GM11168 (cell line): ENCODE results near the gene BZW1.

Source experiments
- in situ Hi-C: fragments of 300-500 bp; cut with MboI; formaldehyde crosslinking; loops from one replicate; pipeline ENCODE4 v1.12.0; 2022; ENCODE audit warnings: low sequenced_read_pairs; ENCODE audit not compliant: unreplicated experiment

Gene BZW1

GRCh38 chr2:200828104-200828503 is 16.4 kb downstream of the BZW1 start:
- in situ Hi-C loops, result no loop called here

- in situ Hi-C loops, result no loop called here
Observed at GRCh38 chr2:200828572-200829257, 17.0 kb downstream of the BZW1 start.

DNA sequence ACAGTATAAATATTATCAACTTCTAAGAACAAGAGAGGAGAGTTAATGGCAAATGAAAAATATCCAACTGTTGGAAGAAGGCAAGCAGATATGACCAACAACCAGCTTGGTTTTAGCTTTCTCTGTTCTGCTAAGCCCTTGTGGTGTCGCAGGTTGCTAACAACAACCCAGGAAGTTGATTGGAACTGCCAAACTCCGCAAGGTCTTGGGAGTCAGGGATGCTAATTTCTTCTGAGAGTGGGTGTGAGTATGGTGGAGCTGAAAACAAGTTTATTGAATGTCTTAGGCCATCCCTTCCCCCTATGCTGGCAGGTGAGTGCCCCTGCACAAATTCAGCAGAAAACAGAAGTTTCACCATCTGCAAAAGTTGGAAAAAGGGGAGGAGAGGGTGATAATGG is 17.5 kb downstream of the BZW1 start:
- in situ Hi-C loops, result no loop called here

- in situ Hi-C loops, result no loop called here
Observed at GRCh38 chr2:200834701-200835100, 23.0 kb downstream of the BZW1 start.

DNA sequence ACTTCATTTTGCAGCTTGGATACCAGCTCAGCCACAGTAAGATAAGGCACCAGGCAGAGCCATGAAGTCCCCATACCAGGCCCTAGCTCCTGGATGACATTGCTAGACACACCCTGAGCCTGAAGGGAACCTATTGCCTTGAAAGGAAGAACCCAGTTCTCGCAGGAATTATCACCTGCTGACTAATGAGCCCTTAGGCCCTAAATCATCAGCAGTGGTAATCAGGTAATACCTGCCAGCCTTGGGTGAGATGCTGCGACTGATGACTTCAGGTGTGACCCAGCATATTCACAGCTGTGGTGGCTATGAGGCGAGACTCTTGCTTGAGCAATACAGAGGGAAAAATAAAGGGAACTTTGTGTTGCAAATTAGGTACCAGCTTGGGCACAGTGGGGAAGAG is 27.8 kb downstream of the BZW1 start:
- in situ Hi-C loops, result no loop called here

DNA sequence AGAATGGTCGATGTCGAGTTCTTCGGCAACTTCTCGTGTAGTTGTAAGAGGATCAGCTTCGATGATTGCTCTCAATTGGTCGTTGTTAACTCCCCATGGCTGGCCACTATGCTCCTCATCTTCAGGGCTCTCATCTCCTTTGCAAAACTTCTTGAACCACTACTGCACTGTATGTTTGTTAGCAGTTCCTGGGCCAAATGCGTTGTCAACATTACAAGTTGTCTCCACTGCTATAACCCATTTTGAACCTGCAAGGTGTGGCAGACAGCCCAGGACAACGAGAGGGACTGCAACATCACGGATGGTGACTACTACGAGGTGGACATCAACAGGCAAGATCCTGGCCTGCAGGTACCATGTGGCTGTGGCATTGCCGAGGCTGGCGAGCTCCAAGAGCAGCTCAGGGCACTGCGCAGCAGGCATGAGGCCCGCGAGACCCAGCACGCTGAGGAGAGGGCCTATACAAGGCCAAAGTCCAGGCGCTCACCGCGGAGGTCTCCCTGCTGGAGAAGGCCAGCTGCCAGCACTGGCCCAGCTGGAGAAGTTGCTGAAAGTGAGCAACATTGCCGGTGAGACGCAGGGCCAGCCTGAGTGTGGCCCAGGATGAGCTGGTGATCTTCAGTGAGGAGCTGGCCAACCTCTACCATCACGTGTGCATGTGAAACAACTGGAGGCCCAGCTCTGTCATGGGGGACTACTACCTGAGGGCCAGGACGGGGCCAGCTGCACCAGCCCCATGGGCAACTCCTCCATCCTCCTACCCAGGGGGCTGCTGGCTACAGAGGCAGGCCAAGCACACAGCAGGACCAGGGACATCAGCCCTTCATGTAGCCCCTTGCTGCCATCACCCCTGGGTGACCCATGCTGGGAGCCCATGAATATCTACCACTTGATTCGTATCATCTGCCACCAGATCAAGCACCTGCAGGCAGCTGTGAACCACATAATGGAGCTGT is 32.6 kb downstream of the BZW1 start:
- in situ Hi-C loops, result no loop called here

GRCh38 chr2:200845194-200845593 is 33.5 kb downstream of the BZW1 start:
- in situ Hi-C loops, result no loop called here

DNA sequence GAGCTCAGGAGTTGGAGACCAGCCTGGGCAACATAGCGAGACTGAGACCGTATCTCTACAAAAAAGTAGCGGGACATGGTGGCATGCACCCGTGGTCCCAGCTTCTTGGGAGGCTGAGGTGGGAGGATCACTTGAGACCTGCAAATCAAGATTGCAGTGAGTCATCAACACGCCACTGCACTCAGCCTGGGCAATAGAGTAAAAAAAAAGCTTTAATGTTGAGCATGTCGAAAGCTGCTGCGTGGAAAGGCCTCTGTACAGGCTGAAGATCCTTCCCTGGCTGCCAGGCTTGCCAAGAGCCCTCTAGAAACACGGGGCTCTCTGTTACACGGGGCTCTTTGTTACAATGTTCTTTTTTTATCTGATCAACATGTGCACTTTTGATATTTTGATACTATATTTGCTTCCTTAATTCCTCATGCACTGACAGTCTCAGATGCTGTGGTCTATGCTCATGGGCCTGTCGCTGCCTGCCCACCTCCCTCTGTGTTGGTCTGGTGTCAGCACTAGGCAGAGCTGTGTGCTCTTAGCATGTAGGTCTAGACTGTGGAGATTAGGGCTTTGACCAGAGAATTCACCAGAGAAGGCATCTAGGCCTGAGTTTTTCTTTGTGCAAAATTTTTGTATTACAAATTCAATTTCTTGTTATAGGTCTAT is 34.1 kb downstream of the BZW1 start:
- in situ Hi-C loops, result no loop called here

DNA sequence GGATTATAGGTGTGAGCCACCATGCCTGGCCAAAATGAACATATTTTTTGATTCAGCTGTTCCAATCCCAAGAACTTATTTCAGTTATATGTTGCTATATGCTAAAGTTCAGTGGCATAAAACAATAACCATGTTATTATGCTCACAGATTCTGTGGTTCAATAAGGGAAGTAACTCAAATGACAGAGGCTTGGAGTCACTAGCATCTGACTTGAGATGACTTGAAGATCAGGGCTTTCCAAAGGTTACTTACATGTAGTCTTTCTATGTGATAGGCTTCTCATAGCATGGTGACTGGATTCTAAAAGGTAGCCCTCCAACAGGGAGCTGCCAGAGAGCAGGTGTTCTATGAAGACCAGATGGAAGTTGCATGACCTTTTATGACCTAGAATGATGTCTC is 35.6 kb downstream of the BZW1 start:
- in situ Hi-C loops, result no loop called here

GRCh38 chr2:200847939-200848338 is 36.2 kb downstream of the BZW1 start:
- in situ Hi-C loops, result no loop called here

- in situ Hi-C loops, result no loop called here
Observed at GRCh38 chr2:200850512-200851256, 39.0 kb downstream of the BZW1 start.

DNA sequence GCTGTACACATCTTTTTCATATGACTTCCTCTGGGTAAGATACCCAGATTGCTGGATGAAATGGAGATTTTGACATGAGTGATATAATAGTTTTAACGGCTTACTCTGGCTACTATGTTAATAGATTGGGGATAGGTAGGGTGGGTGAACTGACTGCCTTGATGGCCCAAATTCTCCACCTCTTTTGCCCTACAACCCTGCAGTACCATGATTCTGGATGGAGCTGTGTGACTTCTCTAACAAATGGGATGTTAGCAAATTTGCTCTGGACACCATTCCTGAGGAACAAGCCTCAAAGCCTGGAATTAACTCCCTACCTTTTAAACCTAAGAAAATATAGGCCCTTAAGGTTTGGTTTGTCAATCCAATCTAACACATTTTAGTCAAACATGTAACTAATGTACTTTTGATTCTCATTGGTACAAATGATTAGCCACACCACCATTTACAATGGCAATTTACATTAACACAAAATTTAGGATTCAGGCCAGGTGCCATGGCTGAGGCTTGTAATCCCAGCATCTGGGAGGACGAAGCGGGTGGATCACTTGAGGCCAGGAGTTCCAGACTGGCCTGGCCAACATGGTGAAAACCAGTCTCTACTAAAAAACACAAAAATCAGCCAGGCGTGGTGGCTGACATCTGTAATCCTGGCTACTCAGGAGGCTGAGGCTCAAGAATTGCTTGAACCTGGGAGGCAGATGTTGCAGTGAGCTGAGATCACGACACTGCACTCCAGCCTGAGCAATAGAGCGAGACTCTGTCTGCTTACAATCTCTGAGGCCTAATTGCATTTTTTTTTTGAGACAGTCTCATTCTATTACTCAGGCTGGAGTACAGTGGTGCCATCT is 39.9 kb downstream of the BZW1 start:
- in situ Hi-C loops, result no loop called here

DNA sequence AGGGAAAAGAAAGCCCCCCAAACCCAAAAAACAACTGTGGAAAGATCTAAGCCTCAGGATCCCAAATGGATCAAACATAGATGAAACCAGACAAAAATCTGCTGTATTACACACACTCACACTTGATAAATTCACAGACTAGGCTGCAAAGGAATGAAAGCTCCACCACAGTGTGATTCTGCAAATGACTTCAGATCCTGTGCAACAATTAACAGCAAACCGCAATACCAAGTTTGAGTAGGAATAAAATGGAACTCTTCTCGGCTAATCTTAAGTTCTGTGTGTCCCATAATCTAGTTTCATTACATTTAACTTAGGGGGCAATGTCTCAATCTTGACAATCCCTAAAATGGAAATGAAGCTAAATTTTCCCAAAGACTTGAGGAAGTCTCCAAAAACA is 40.9 kb downstream of the BZW1 start:
- in situ Hi-C loops, result no loop called here

GRCh38 chr2:200856806-200857205 is 45.1 kb downstream of the BZW1 start:
- in situ Hi-C loops, result no loop called here

GRCh38 chr2:200860092-200860795 is 48.5 kb downstream of the BZW1 start:
- in situ Hi-C loops, result no loop called here

DNA sequence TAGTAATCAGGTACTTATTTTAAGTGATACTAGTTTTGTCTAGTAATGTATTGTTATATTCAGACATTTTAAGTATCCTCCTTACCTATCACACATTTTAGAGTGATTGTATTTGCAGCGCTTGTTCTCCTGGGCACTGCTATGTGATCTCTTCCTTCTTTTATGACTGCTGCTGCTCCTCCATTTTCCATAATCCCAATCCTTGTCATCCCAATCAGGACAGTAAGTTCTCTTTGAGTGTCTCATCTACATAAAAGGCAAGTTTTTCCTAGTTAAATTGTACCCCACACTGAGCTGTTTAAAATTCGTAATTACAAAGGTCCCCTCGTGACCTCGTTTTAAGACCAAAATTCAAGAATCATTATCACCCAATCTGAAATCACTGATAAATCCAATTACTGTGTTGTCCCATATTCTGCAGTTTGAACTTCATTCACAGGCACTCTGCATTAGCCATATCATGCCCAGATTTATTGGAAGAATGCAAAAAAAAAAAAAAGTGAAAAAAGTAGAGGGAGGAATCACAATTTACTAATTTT is 50.0 kb downstream of the BZW1 start:
- in situ Hi-C loops, result no loop called here

GRCh38 chr2:200862532-200863000 is 50.9 kb downstream of the BZW1 start:
- in situ Hi-C loops, result no loop called here

- in situ Hi-C loops, result no loop called here
Observed at GRCh38 chr2:200863782-200864175, 52.1 kb downstream of the BZW1 start.
